ENCODE measurements around the gene AHSA1. TPM values are rescaled to one million over a fixed set of nuclear protein-coding genes. Genes with fewer than 3 reads are reported as not detected.

Gene AHSA1
- polyA plus RNA-seq, 1 of the 3 experiments (the other 2 are of a cell fraction) = 366 TPM

DNA sequence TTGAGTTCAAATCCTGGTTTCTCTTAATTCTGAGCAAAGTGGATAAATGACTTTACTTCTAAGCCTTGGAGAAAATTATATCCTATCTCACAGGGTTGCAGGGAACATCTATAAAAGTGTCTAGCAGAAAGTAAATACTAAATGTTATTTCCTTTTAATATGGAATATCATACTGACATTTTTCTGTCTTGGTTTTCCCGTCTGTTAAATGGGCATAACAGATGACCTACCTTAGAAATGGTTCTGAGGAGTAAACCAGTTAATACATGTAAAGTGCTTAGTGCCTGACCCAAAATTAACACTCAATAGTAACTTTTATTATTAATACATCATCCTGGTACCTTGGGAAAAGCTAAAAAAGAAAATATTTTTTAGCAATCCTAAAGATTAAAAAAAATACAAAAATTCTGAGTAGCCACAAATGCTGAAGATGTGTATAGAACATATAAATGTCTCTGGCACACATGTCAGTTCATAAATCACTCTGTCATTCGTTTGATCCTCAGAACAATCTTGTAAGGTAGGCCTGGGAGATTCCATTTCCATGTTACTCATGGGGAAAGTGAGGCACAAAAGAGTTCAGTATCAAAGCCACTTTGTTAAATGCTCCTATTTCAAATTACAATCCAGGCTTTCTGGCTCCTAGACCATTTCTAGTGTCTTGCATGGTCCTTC is 1.8 kb upstream of the AHSA1 start:
- no peak for DNase-seq
- CTCF ChIA-PET = no interaction called here
- Histone ChIP-seq H3K9me2 (no peaks in the 10 kb centered on the region), H3K36me3 (replicated peaks in 1 of 2; ENCODE audit: control insufficient read depth in 1 of 2, insufficient read depth in 2 of 2, low read length in 1 of 2) (peaks cover 28 to 35% of the 10 kb centered on the region in 2 experiments), H3K79me2 (ENCODE audit: insufficient read depth) (peaks cover 67% of the 10 kb centered on the region), H3K9ac (peak overlapping the region; percentile 88), H3K27me3 (ENCODE audit: insufficient read depth) (no peaks in the 10 kb centered on the region), H3K4me3 (ENCODE audit: low read depth in 2 of 2, low read length in 1 of 2) (peak overlapping the region; percentile 96 to 99), H3F3A (replicated peaks; ENCODE audit: insufficient read depth) (peaks cover 4% of the 10 kb centered on the region), H3K4me2 (peak overlapping the region; percentile 81), H3K9me3 (no peaks in the 10 kb centered on the region), H2AFZ (ENCODE audit: low read depth) (no peak overlapping the region), H3K4me1 (ENCODE audit: control insufficient read depth in 1 of 2, insufficient read depth in 2 of 2, low read depth in 1 of 2, low read length in 1 of 2) (peaks cover 12% of the 10 kb centered on the region in 2 experiments; a peak in 3 of 4 replicates), H4K20me1 (ENCODE audit: insufficient read depth) (peaks cover 13% of the 10 kb centered on the region), H3K27ac (ENCODE audit: low read depth in 2 of 2, low read length in 1 of 2) (no peak overlapping the region)
- TF ChIP-seq YY1 (IDR thresholded peaks at IDR 0.05; ENCODE audit: low read depth) (no peak), EP300 (IDR thresholded peaks at IDR 0.05; ENCODE audit: borderline replicate concordance in 1 of 2, low read depth in 1 of 2, low read length in 1 of 2) (no peak), NFIC (IDR thresholded peaks at IDR 0.05; ENCODE audit: borderline replicate concordance) (no peak), TAF1 (IDR thresholded peaks at IDR 0.05; ENCODE audit: borderline replicate concordance, low read depth, low read length) (no peak), GABPA (IDR thresholded peaks at IDR 0.05; ENCODE audit: low read depth) (no peak), ELF1 (IDR thresholded peaks at IDR 0.05) (no peak), TCF12 (IDR thresholded peaks at IDR 0.05) (no peak)
- WGBS (ENCODE audit: low lambda C conversion rate) = 60% methylated on average over 2 of the region's 2 CpGs
- POLR2A ChIA-PET = interaction anchor here (1.0 kb wide), 1 partner anchor 68 kb away, joined by 7 read pairs; no protein-coding TSS in a partner anchor

DNA sequence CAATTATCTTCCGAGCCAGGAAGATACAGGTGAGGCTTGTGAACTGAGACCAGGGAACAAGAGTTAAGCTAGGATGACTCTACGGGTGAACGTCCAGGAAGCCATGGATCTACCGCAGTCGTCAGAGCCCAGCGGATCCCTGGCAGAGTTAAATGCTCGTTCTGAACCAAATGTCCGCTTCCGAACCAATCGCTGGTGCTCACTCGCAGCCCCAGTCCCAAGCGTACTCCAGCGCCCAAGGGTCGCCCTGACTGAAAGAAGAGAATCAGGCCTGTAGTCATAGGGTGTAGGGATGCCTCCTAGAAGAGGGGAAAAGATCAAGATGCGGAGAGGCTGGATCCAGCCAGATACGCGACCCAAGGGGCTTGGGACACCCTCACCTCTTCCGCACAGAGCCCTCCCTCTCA is 775 bp upstream of the AHSA1 start:
- Histone ChIP-seq H3K9me2 (no peaks in the 10 kb centered on the region), H3K27ac (ENCODE audit: low read depth in 2 of 2, low read length in 1 of 2) (peak overlapping the region; percentile 92 to 93), H3K4me2 (peak overlapping the region; percentile 81), H3K9ac (peak overlapping the region; percentile 88), H3F3A (replicated peaks; ENCODE audit: insufficient read depth) (peaks cover 4% of the 10 kb centered on the region), H3K4me3 (ENCODE audit: low read depth in 2 of 2, low read length in 1 of 2) (peak overlapping the region; percentile 96 to 99), H4K20me1 (ENCODE audit: insufficient read depth) (peaks cover 13% of the 10 kb centered on the region), H3K79me2 (ENCODE audit: insufficient read depth) (peaks cover 75% of the 10 kb centered on the region), H2AFZ (ENCODE audit: low read depth) (peak overlapping the region; percentile 62), H3K9me3 (no peaks in the 10 kb centered on the region), H3K27me3 (ENCODE audit: insufficient read depth) (no peaks in the 10 kb centered on the region), H3K4me1 (ENCODE audit: control insufficient read depth in 1 of 2, insufficient read depth in 2 of 2, low read depth in 1 of 2, low read length in 1 of 2) (peaks cover 12% of the 10 kb centered on the region in 2 experiments; a peak in 3 of 4 replicates), H3K36me3 (replicated peaks in 1 of 2; ENCODE audit: control insufficient read depth in 1 of 2, insufficient read depth in 2 of 2, low read length in 1 of 2) (peaks cover 28 to 36% of the 10 kb centered on the region in 2 experiments)
- POLR2A ChIA-PET = interaction anchor here (0.8 to 1.0 kb wide), 3 partner anchors 67 to 136 kb away, joined by 4 to 7 read pairs (median 6); partner anchors contain the start of genes GSTZ1, POMT2, SAMD15 and TMED8
- WGBS (ENCODE audit: low lambda C conversion rate) = under 1% methylated on average over 17 of the region's 18 CpGs
- TF ChIP-seq TAF1 (IDR thresholded peaks at IDR 0.05; ENCODE audit: borderline replicate concordance, low read depth, low read length) = no peak
- TF ChIP-seq, protein P1, sequence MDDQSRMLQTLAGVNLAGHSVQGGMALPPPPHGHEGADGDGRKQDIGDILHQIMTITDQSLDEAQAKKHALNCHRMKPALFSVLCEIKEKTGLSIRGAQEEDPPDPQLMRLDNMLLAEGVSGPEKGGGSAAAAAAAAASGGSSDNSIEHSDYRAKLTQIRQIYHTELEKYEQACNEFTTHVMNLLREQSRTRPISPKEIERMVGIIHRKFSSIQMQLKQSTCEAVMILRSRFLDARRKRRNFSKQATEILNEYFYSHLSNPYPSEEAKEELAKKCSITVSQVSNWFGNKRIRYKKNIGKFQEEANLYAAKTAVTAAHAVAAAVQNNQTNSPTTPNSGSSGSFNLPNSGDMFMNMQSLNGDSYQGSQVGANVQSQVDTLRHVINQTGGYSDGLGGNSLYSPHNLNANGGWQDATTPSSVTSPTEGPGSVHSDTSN (IDR thresholded peaks at IDR 0.05) = no peak
- TF ChIP-seq, protein P2, sequence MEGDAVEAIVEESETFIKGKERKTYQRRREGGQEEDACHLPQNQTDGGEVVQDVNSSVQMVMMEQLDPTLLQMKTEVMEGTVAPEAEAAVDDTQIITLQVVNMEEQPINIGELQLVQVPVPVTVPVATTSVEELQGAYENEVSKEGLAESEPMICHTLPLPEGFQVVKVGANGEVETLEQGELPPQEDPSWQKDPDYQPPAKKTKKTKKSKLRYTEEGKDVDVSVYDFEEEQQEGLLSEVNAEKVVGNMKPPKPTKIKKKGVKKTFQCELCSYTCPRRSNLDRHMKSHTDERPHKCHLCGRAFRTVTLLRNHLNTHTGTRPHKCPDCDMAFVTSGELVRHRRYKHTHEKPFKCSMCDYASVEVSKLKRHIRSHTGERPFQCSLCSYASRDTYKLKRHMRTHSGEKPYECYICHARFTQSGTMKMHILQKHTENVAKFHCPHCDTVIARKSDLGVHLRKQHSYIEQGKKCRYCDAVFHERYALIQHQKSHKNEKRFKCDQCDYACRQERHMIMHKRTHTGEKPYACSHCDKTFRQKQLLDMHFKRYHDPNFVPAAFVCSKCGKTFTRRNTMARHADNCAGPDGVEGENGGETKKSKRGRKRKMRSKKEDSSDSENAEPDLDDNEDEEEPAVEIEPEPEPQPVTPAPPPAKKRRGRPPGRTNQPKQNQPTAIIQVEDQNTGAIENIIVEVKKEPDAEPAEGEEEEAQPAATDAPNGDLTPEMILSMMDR (IDR thresholded peaks at IDR 0.05) = peak; percentile 12; the same call in 1 of the 2 replicates
- CTCF ChIA-PET = interaction anchor here (1.0 kb wide), 1 partner anchor 31 kb away, joined by 3 read pairs; no protein-coding TSS in a partner anchor
- peak; percentile 46 for DNase-seq

Data from SK-N-SH (cell line).